Measurements from ENCODE around the gene RHOB. TPM values are rescaled to one million over a fixed set of nuclear protein-coding genes. Genes with fewer than 3 reads are reported as not detected.

Gene RHOB
- total RNA-seq, 3 donors from 2014 or later, result 75.5 to 616 (median 104) TPM

- peaks cover 5% of the 10 kb centered on the region for H3K4me1 ChIP-seq (ENCODE audit: low read depth)
These were observed 21.1 kb downstream of the RHOB start for GRCh38 chr2:20467789-20468548.

GRCh38 chr2:20468549-20469500 lies 22.0 kb downstream of the RHOB start:
- intact Hi-C loops (cut with DNase I, micrococcal nuclease), result no loop called here
- peaks cover 5% of the 10 kb centered on the region for H3K4me1 ChIP-seq (ENCODE audit: low read depth)
- H3K4me3 ChIP-seq, result no peak overlapping the region
- no peaks in the 10 kb centered on the region for H3K36me3 ChIP-seq (ENCODE audit: low read depth)
- no peaks in the 10 kb centered on the region for H3K9me3 ChIP-seq
- TF ChIP-seq CTCF (IDR thresholded peaks at IDR 0.05), result no peak
- ATAC-seq, result no peak
- DNase-seq, result no peak

More at GRCh38 chr2:20467789-20468548, 21.1 kb downstream of the RHOB start:
- H3K9me3 ChIP-seq, result no peaks in the 10 kb centered on the region
- TF ChIP-seq CTCF (IDR thresholded peaks at IDR 0.05), result no peak
- ATAC-seq (no peak), DNase-seq (no peak)
- no peaks in the 10 kb centered on the region for H3K36me3 ChIP-seq (ENCODE audit: low read depth)
- intact Hi-C loops (cut with DNase I, micrococcal nuclease), result no loop called here
- H3K4me3 ChIP-seq, result no peak overlapping the region

- Histone ChIP-seq H3K4me1 (ENCODE audit: low read depth) (peaks cover 5% of the 10 kb centered on the region), H3K9me3 (no peaks in the 10 kb centered on the region), H3K36me3 (ENCODE audit: low read depth) (no peaks in the 10 kb centered on the region), H3K4me3 (no peak overlapping the region)
- DNase-seq, result no peak
- no peak for ATAC-seq
- intact Hi-C loops (cut with DNase I, micrococcal nuclease), result no loop called here
- TF ChIP-seq CTCF (IDR thresholded peaks at IDR 0.05), result no peak
These were observed 22.7 kb downstream of the RHOB start for GRCh38 chr2:20469595-20469994.

- Histone ChIP-seq H3K9me3 (no peaks in the 10 kb centered on the region), H3K4me1 (ENCODE audit: low read depth) (peaks cover 5% of the 10 kb centered on the region), H3K4me3 (no peak overlapping the region), H3K36me3 (ENCODE audit: low read depth) (no peaks in the 10 kb centered on the region)
- DNase-seq, result no peak
- intact Hi-C loops (cut with DNase I, micrococcal nuclease), result no loop called here
- no peak for TF ChIP-seq CTCF (IDR thresholded peaks at IDR 0.05)
- no peak for ATAC-seq
These were observed 23.3 kb downstream of the RHOB start for GRCh38 chr2:20470211-20470610.

GRCh38 chr2:20471148-20471547 lies 24.3 kb downstream of the RHOB start:
- no peak for ATAC-seq
- H3K4me3 ChIP-seq, result no peak overlapping the region
- DNase-seq, result no peak
- intact Hi-C loops (cut with DNase I, micrococcal nuclease), result no loop called here
- H3K4me1 ChIP-seq (ENCODE audit: low read depth), result peaks cover 4% of the 10 kb centered on the region
- no peaks in the 10 kb centered on the region for H3K9me3 ChIP-seq
- no peak for TF ChIP-seq CTCF (IDR thresholded peaks at IDR 0.05)
- H3K36me3 ChIP-seq (ENCODE audit: low read depth), result no peaks in the 10 kb centered on the region

Measured in mucosa of descending colon (tissue), 3 donors.